Activated CD8-positive, alpha-beta memory T cell treated with anti-CD3 and anti-CD28 coated beads, Interleukin-2, amount 50 U/mL, for 24 hours (primary cell): ENCODE data around the gene PNMA5.
A peak's percentile ranks its signal among the peaks of the same experiment; 100 is the strongest.

ENCODE experiments used
- DNase-seq: peaks from one replicate; pipeline ENCODE4 v3.0.0-alpha.2; 2020; ENCODE audit errors: extremely low read depth

PNMA5 gene

GRCh38 chrX:152958524-152959465, 35.1 kb downstream of the PNMA5 start:
- peak; percentile 71 for DNase-seq

DNA sequence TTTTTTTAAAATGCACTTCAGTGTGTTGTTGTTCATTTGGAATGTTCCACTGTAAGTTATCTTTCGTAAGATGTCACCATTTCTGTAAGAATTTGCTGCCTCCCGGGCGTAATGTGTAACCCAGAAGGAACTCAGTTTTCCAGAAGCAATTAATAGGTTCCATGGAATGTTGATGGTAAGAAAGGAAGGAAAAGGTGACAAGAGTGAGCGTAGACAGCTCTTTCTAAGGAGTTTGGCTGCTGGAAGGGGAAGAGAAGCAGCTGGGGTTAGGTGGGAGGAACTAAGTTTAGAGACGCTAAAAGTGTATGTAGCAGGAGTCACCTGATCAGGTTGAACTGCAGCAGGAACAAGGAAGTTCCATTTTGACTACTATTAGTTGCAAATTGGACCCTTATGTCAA, 35.9 kb downstream of the PNMA5 start:
- no peak for DNase-seq

GRCh38 chrX:152950786-152951185, 43.1 kb downstream of the PNMA5 start:
- no peak for DNase-seq

- DNase-seq = no peak
Observed at GRCh38 chrX:152949114-152949513, 44.8 kb downstream of the PNMA5 start.

DNA sequence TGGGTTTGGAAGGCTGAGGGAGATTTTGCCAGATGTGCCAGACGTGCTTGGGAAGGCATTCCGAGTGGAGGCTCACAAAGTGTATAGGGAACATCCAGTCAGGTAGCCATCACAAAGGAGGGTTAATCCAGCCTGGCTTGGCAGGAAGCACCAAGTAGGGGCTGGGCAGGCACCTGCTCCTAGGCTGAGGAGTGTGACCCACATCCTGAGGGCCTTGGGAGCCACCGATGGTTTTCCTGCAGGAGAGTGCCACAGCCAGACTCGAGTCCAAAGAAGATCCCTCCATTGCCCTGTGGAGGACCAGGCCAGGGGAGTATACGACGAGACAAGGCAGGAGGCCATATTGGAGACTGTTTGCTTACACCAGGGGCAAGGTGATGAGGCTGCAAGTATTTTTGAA, 47.2 kb downstream of the PNMA5 start:
- DNase-seq = no peak

DNA sequence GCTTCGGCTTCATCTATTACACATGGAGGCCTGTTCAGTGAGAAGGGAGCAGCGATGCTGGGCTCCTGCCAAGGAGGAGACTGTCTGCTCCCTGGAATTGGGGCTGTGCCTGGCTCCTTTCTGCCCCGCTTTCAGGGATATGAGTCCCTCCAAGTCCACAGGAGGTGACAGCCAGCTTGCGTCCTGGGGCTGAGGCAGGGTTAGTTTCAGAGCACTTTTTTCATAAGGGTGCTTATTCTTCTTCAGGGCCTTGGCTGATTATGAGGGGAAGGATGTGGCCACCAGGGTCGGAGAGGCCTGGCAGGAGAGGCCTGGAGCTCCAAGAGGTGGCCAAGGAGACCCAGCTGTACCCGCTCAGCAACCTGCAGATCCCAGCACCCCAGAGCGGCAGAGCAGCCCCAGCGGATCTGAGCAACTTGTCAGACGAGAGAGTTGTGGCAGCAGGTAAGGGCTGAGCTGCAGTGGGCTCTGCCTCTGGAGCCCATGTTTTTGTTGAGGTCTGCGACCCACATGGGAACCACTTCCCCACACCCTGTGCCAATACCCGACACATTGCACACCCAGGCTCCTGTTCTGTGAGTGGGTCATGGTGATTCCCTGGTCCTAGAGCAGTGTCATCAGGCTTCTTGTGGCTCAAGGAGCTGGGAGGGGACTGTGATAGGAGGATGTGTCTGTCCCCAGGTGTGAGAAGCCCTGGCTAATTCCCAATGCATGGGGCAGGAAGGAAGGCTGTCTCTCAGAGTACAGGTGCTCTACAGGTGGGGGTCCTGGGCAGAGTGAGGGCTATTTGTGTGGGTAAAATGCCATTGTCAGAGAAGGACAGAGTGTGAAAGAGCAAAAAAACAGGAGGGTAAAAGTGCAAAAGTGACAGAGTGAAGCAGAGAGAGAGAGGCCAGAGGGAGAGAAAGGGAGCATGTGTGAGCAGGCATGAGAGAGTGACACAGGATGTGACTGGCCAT, 48.6 kb downstream of the PNMA5 start:
- DNase-seq = no peak

GRCh38 chrX:152943826-152944225, 50.1 kb downstream of the PNMA5 start:
- no peak for DNase-seq

GRCh38 chrX:152942077-152942442, 51.9 kb downstream of the PNMA5 start:
- DNase-seq = no peak

GRCh38 chrX:152941328-152942076, 52.4 kb downstream of the PNMA5 start:
- peak; percentile 65 for DNase-seq
